Subcutaneous adipose tissue (tissue), 4 donors: ENCODE results near the gene TTC21A. TPM values are rescaled to one million over a fixed set of nuclear protein-coding genes. Genes with fewer than 3 reads are reported as not detected.

Experiments
- CTCF ChIP-seq: fragments of 450-650 bp; IDR thresholded peaks from one replicate; pipeline ENCODE4 v1.5.1; 2016; ENCODE audit warnings: low read depth, mild to moderate bottlenecking, control low read depth, antibody characterized with exemption, moderate library complexity
- total RNA-seq, 4 donors: library from RNA; depleted of rRNA; stranded (reverse); fragments of >200 nt; gene quantifications; one replicate each; pipeline ENCODE4 v1.1.0, GENCODE V29; 2016

The TTC21A gene
- total RNA-seq, 4 donors from 2014 or later = 3.3 to 11.1 (median 7.4) TPM

GRCh38 chr3:39149498-39150147, 42.1 kb downstream of the TTC21A start:
- no peak for TF ChIP-seq CTCF

- TF ChIP-seq CTCF = no peak
Measured at GRCh38 chr3:39150148-39150802, 42.8 kb downstream of the TTC21A start.

- no peak for TF ChIP-seq CTCF
Measured at GRCh38 chr3:39150803-39151631, 43.5 kb downstream of the TTC21A start.

- no peak for TF ChIP-seq CTCF
Measured at GRCh38 chr3:39153977-39154279, 46.4 kb downstream of the TTC21A start.

GRCh38 chr3:39154280-39155021, 47.0 kb downstream of the TTC21A start:
- TF ChIP-seq CTCF = no peak

GRCh38 chr3:39156421-39156820, 48.9 kb downstream of the TTC21A start:
- no peak for TF ChIP-seq CTCF
